Glutamatergic neuron (in vitro differentiated cells): ENCODE results near the gene PLCB4. TPM values are rescaled to one million over a fixed set of nuclear protein-coding genes. Genes with fewer than 3 reads are reported as not detected.

Experiments used
- DNase-seq: peaks from one replicate; pipeline ENCODE4 v3.0.0; 2022
- H3K27ac Mint-ChIP-seq: one replicate; pipeline ENCODE4 v1.8.0; 2020; ENCODE audit warnings: mild to moderate bottlenecking, mixed read lengths, inconsistent platforms; ENCODE audit not compliant: unreplicated experiment
- H3K27me3 Mint-ChIP-seq: one replicate; pipeline ENCODE4 v1.8.0; 2020; ENCODE audit warnings: mild to moderate bottlenecking, moderate library complexity, mixed read lengths, inconsistent platforms; ENCODE audit not compliant: unreplicated experiment
- H3K36me3 Mint-ChIP-seq: one replicate; pipeline ENCODE4 v1.8.0; 2020; ENCODE audit warnings: mild to moderate bottlenecking, mixed read lengths, inconsistent platforms; ENCODE audit not compliant: unreplicated experiment
- H3K4me1 Mint-ChIP-seq: one replicate; pipeline ENCODE4 v1.8.0; 2020; ENCODE audit warnings: mild to moderate bottlenecking, low read depth, mixed read lengths, inconsistent platforms; ENCODE audit not compliant: unreplicated experiment
- H3K4me3 Mint-ChIP-seq: one replicate; pipeline ENCODE4 v1.8.0; 2020; ENCODE audit warnings: mild to moderate bottlenecking, mixed read lengths, inconsistent platforms; ENCODE audit not compliant: unreplicated experiment
- H3K9me3 Mint-ChIP-seq: one replicate; pipeline ENCODE4 v1.8.0; 2020; ENCODE audit warnings: mild to moderate bottlenecking, moderate library complexity, mixed read lengths, inconsistent platforms; ENCODE audit not compliant: unreplicated experiment
- total RNA-seq: library from RNA; stranded (reverse); fragmentation: NEBNext Ultra II Directional; extraction: Animal tissue kit (Norgen Biotek cat#: 25700); gene quantifications from one replicate; pipeline ENCODE4 v1.2.1, GENCODE V29; 2021; ENCODE audit not compliant: unreplicated experiment
- TF ChIP-seq, protein P1 (sequence below): fragments of 200-600 bp; sonication (generic); IDR thresholded peaks from one replicate; pipeline ENCODE4 v1.5.0; 2021; ENCODE audit not compliant: partially characterized antibody, unreplicated experiment

Gene PLCB4
- total RNA-seq, 1 donor from 2014 or later, result 28.9 TPM

DNA sequence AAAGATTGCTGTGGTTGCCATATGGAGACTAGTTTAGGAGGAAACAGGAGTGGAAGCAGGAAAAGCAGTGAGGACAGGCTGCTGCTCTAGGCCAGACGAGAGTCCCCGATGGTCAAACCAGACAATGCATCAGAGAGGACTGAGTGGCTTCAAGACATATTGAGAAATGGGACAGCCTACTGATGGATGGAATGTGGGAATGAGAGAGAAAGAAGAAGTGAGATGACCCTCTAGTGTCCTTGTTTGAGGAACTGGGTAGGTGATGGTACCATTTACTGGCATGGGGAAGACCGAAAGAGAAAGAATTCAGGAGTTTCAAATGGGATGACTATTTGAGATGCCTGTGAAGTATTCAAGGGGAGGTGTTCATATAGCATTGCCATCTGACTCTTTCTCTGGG is 333.7 kb downstream of the PLCB4 start:
- H3K4me1 Mint-ChIP-seq, result no peaks in the 10 kb centered on the region
- no peaks in the 10 kb centered on the region for H3K27me3 Mint-ChIP-seq
- H3K9me3 Mint-ChIP-seq, result no peaks in the 10 kb centered on the region
- TF ChIP-seq, protein P1, sequence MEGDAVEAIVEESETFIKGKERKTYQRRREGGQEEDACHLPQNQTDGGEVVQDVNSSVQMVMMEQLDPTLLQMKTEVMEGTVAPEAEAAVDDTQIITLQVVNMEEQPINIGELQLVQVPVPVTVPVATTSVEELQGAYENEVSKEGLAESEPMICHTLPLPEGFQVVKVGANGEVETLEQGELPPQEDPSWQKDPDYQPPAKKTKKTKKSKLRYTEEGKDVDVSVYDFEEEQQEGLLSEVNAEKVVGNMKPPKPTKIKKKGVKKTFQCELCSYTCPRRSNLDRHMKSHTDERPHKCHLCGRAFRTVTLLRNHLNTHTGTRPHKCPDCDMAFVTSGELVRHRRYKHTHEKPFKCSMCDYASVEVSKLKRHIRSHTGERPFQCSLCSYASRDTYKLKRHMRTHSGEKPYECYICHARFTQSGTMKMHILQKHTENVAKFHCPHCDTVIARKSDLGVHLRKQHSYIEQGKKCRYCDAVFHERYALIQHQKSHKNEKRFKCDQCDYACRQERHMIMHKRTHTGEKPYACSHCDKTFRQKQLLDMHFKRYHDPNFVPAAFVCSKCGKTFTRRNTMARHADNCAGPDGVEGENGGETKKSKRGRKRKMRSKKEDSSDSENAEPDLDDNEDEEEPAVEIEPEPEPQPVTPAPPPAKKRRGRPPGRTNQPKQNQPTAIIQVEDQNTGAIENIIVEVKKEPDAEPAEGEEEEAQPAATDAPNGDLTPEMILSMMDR, result no peak
- H3K4me3 Mint-ChIP-seq, result no peak overlapping the region
- H3K36me3 Mint-ChIP-seq, result no peaks in the 10 kb centered on the region
- no peak overlapping the region for H3K27ac Mint-ChIP-seq
- DNase-seq, result no peak

DNA sequence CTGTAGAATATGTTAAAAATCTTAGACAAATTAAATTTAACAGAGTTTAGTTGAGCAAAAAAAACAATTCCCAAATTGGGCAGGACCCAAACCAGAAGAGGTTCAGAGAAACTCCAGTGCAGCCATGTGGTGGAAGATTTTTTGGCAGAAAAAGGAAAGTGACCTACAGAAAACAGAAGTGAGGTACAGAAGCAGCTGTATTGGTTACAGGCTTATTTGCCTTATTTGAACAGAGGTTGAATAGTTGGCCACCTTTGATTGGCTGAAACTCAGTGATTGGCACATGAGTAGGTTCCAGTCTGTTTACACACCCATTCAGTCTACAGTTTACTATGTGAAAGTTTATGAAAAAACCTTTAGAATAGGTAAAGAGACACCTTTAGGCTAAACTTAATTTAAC is 334.6 kb downstream of the PLCB4 start:
- DNase-seq, result no peak
- no peaks in the 10 kb centered on the region for H3K9me3 Mint-ChIP-seq
- no peaks in the 10 kb centered on the region for H3K27me3 Mint-ChIP-seq
- TF ChIP-seq, protein P1, result no peak
- no peak overlapping the region for H3K4me3 Mint-ChIP-seq
- H3K4me1 Mint-ChIP-seq, result no peaks in the 10 kb centered on the region
- H3K27ac Mint-ChIP-seq, result no peak overlapping the region
- no peaks in the 10 kb centered on the region for H3K36me3 Mint-ChIP-seq

DNA sequence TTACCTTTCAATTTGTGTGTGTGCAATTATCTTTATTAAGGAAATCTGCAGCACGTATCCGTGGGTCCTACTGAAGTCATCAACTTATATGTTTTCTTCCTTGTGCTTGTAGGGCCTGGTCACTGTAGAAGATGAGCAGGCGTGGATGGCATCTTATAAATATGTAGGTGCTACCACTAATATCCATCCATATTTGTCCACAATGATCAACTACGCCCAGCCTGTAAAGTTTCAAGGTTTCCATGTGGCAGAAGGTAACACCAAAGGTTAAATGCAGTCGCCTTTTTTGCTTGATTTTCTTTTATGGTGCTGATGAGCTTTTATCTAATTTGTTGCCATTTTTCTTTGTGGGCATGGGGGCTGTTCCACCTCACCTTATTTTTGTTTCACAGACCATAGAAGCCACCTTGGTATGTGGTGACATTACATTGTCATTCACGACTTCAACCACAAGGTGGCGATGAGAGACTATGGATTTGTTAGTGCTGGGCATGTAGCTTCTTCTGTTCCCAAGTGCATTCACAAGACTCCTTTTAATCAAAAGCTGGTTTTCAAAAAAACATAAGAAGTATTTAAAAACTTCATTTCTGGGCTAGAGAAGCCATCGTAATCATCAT is 339.0 kb downstream of the PLCB4 start:
- H3K4me1 Mint-ChIP-seq, result peaks cover 4% of the 10 kb centered on the region
- H3K27me3 Mint-ChIP-seq, result peaks cover 1% of the 10 kb centered on the region
- no peaks in the 10 kb centered on the region for H3K36me3 Mint-ChIP-seq
- TF ChIP-seq, protein P1, result peak; percentile 94
- H3K4me3 Mint-ChIP-seq, result no peak overlapping the region
- no peak overlapping the region for H3K27ac Mint-ChIP-seq
- DNase-seq, result peak; percentile 68
- no peaks in the 10 kb centered on the region for H3K9me3 Mint-ChIP-seq

DNA sequence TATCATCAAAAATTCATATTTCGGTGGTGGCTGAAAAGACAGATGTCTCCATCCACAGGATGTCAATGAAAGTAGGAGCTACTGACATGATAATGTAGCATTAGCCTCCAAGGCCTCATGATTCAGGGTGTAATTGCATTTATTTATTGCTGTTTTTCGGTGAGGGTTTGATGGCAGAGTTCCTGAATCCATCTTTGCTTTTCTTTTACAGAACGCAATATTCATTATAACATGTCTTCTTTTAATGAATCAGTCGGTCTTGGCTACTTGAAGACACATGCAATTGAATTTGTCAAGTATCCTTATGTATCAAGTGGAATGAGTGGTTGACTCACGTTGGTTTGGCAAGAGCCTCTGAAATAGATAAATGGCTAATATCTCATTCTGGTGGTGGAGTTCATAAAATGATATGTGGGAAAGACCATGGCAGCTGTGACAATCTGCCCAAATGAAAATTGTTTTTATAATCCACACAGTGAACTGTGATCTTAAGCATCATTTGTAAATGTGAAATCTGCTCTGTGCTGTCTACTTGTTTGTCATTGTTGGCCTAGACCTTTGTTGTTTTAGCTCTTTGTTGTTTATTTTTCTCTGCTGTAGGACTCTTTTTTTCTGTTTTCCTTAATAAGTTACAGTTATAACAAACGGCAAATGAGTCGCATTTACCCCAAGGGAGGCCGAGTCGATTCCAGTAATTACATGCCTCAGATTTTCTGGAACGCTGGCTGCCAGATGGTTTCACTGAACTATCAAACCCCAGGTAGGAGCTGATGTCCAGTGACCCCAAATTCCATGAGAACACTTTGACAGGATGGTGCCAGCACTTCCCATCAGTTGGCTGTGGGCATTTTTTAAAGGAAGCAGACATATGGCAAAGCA is 339.8 kb downstream of the PLCB4 start:
- Mint-ChIP-seq H3K27me3 (peaks cover 1% of the 10 kb centered on the region), H3K9me3 (no peaks in the 10 kb centered on the region), H3K4me3 (no peak overlapping the region), H3K27ac (peak overlapping the region; percentile 31), H3K36me3 (no peaks in the 10 kb centered on the region), H3K4me1 (peaks cover 4% of the 10 kb centered on the region)
- TF ChIP-seq, protein P1, result peak; percentile 61
- no peak for DNase-seq

DNA sequence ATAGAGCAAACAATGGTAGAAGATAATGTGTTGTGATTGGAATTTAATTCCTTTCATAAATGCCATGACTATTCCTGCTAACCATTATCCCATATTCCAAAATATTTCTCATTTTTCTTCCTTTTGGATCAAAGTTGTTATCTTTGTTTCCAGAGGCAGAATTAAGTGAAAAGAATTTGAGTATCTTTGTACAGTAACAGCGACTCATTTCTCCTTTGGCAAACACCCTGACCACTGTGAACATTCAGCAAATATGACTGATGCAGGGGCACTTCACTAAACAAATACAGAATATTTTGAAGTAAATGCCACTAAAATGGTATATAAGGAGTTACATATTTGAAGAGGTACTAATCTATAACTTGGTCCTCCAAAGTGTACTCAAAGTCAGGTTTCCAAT is 340.5 kb downstream of the PLCB4 start:
- Mint-ChIP-seq H3K27ac (no peak overlapping the region), H3K9me3 (no peaks in the 10 kb centered on the region), H3K4me3 (no peak overlapping the region), H3K36me3 (no peaks in the 10 kb centered on the region), H3K4me1 (peaks cover 4% of the 10 kb centered on the region), H3K27me3 (peaks cover 1% of the 10 kb centered on the region)
- TF ChIP-seq, protein P1, result no peak
- no peak for DNase-seq
